ENCODE measurements around the gene NOC4L. TPM values are rescaled to one million over a fixed set of nuclear protein-coding genes. Genes with fewer than 3 reads are reported as not detected.

Gene NOC4L
- total RNA-seq, 1 experiment from 2014 or later: 15.4 TPM

DNA sequence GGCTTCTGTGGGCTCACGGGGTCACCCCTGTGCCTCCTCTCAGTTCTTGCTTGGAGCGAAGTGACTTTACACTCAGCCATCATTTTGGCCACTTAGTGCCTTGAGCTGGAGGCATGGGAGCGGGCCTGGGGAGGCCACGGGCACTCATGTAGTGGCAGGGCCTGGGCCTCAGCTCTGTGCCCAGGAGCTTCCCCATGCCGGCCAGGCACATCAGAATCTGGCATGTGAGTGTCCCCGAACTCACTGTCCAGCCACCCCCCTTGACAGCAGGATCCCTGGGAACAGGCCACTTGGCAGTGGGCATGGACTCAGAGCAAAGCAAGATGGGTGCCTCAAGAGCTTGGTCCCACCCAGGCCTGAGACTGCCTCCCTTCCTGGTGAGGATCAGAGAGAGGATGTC, 29.6 kb upstream of the NOC4L start:
- no peaks in the 10 kb centered on the region for H3K9me3 ChIP-seq (replicated peaks)
- H3K36me3 ChIP-seq: peaks cover 7% of the 10 kb centered on the region
- H3K27ac ChIP-seq: no peak overlapping the region
- no peak overlapping the region for H3K4me3 ChIP-seq
- no peak for DNase-seq
- H3K4me1 ChIP-seq: no peaks in the 10 kb centered on the region
- H3K27me3 ChIP-seq: no peaks in the 10 kb centered on the region

DNA sequence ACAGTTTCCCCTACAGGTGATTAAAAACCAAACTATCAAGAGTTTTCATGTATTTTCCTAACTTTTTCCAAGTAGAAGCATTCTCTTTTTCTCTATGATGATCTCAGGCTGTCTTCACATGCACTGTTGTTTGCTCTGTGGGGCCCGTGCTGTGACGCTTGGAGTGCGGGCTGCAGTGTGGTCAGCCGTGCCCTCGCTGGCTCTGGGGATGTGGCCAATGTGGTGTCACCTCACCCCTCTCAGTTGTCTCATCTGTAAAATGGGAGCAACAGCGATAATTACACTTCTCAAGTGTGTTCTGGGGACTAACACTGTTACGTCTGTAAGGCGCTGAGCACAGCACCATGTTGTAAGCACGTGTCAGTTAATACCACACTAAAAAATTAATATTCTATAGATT, 28.8 kb upstream of the NOC4L start:
- Histone ChIP-seq H3K27ac (no peak overlapping the region), H3K36me3 (peaks cover 7% of the 10 kb centered on the region), H3K4me1 (no peaks in the 10 kb centered on the region), H3K27me3 (no peaks in the 10 kb centered on the region), H3K4me3 (no peak overlapping the region), H3K9me3 (replicated peaks) (no peaks in the 10 kb centered on the region)
- DNase-seq: no peak

DNA sequence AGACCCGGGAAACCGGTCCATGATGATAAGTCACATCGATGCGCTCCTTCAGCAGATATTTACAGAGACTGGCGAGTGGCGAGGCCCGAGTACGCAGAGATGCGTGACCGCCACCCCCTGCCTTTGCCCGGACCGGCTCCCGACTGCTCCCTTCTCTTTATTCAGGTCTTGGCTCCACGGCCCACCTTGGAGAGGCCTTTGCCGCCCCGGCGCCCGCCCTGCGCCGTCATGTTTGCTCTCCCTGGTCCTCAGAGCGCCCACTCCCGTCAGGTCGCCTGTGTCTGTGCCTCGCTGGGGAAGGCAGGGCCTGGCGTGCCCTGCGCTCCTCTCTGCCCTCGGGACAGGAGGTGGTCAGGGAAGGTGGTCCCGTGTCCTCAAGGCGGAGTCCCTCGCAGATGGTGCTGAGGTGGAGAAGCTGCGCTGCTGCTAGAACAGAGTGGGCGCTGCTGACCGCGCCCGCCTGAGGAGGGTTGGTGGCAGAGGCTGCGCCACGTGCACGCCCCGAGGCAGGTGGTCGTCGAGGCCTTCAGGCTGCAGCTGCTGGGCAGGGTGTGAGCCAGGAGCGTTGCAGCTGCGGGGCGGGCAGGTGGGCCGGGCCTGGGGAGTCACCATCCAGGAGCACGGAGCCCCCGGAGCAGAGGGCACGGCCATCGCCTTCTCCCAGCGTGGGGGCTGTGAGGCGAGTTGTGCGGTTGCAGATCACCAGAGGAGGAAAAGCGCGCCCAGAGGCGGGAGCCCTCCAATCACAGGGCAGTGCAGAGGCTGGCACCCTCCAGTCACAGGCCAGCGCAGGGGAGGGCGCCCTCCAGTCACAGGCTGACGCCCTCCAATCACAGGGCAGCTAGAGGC, 27.3 kb upstream of the NOC4L start:
- DNase-seq: no peak
- Histone ChIP-seq H3K27ac (no peak overlapping the region), H3K27me3 (no peaks in the 10 kb centered on the region), H3K36me3 (peaks cover 7% of the 10 kb centered on the region), H3K4me3 (no peak overlapping the region), H3K4me1 (no peaks in the 10 kb centered on the region), H3K9me3 (replicated peaks) (no peaks in the 10 kb centered on the region)

DNA sequence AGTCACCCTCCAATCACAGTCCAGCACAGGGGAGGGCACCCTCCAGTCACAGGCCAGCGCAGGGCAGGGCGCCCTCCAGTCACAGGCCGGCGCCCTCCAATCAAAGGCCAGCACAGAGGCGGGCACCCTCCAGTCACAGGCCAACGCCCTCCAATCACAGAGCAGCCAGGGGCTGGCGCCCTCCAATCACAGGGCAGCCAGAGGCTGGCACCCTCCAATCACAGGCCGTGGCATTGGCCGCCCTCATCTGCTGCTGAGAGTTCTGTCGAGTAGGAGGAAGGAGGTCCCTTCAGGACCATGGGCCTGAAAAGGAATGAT, 26.7 kb upstream of the NOC4L start:
- H3K9me3 ChIP-seq (replicated peaks): no peaks in the 10 kb centered on the region
- no peak overlapping the region for H3K4me3 ChIP-seq
- no peaks in the 10 kb centered on the region for H3K27me3 ChIP-seq
- H3K27ac ChIP-seq: no peak overlapping the region
- peak in 1 of 2 experiments; percentile 11 for DNase-seq
- no peaks in the 10 kb centered on the region for H3K4me1 ChIP-seq
- peaks cover 7% of the 10 kb centered on the region for H3K36me3 ChIP-seq

DNA sequence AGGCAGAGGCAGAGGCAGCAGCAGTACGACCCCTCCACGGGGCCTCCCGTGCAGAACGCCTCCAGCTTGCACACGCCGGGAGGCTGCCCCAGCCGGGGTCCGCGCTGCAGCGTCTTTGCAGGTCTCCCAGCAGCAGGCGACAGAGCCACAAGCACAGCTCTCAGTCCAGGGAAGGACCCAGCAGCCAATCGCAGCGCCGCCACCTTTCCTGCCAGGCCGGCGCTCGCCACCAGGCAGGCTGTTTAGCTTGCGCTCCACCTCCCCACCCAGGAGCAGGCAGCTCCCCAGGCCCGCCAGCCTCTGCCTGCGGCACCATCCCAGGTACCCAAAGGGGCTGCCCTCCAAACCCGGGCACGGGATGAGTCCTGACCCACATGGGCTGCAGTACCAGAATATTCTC, 25.4 kb upstream of the NOC4L start:
- DNase-seq: no peak
- Histone ChIP-seq H3K27me3 (no peaks in the 10 kb centered on the region), H3K9me3 (replicated peaks) (no peaks in the 10 kb centered on the region), H3K27ac (no peak overlapping the region), H3K4me3 (no peak overlapping the region), H3K4me1 (no peaks in the 10 kb centered on the region), H3K36me3 (peaks cover 13% of the 10 kb centered on the region)

DNA sequence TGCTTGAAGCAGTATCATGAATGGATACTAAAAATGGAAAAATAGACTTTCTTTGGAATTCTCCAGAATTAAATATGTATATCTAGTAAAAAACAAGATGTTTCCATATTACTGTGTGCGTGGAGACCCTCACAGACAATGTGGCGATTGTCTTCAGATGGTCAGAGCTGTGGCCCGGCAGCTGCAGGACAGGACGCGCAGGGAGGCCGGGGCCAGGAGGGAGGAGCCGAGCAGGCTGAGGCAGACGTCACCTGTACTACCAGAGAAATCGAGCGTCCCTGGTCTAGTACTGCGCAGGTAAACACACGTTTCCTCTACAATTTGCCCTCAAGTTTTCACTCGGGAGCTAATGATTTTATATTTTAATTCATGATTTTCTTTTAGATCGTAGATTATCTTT, 23.0 kb upstream of the NOC4L start:
- Histone ChIP-seq H3K9me3 (replicated peaks) (no peaks in the 10 kb centered on the region), H3K4me3 (no peak overlapping the region), H3K36me3 (peaks cover 28% of the 10 kb centered on the region), H3K4me1 (no peaks in the 10 kb centered on the region), H3K27ac (no peak overlapping the region), H3K27me3 (no peaks in the 10 kb centered on the region)
- no peak for DNase-seq

DNA sequence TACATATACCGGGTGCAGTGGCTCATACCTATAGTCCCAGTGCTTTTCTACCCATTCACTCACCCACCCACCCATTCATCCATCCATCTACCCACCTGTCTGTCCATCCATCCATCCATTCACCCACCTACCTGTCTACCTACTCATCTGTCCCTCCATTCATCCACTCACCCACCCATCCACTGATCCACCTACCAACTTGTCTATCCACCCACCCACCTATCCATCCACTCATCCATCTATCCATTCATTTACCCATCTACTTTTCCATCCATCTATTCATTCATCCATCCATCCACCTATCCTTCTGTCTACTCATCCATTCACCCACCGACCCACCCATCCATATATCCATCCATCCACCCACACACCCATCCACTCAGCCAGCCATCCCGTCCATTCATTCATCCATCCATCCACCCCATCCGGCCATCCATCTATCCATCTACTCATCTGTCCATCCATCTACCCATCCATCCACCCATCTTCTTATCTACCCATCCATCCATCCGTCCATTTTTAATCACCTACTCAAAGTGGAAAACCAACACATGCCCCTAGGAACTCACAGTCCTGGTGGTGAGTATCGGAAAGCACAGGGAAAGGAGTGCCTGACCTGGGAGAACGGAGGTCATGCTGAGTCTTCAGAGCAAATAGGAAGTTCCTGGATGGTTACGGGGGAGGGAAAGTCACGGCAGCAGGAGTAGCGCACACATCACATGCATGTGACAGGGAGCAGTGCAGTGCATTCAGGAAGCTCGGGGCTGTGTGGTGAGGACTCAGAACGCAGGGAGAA, 20.1 kb upstream of the NOC4L start:
- no peak for DNase-seq
- peaks cover 48% of the 10 kb centered on the region for H3K36me3 ChIP-seq
- H3K4me3 ChIP-seq: no peak overlapping the region
- H3K9me3 ChIP-seq (replicated peaks): peaks cover 4% of the 10 kb centered on the region; the same call in 1 of the 2 replicates
- H3K27ac ChIP-seq: no peak overlapping the region
- H3K27me3 ChIP-seq: no peaks in the 10 kb centered on the region
- H3K4me1 ChIP-seq: no peaks in the 10 kb centered on the region

DNA sequence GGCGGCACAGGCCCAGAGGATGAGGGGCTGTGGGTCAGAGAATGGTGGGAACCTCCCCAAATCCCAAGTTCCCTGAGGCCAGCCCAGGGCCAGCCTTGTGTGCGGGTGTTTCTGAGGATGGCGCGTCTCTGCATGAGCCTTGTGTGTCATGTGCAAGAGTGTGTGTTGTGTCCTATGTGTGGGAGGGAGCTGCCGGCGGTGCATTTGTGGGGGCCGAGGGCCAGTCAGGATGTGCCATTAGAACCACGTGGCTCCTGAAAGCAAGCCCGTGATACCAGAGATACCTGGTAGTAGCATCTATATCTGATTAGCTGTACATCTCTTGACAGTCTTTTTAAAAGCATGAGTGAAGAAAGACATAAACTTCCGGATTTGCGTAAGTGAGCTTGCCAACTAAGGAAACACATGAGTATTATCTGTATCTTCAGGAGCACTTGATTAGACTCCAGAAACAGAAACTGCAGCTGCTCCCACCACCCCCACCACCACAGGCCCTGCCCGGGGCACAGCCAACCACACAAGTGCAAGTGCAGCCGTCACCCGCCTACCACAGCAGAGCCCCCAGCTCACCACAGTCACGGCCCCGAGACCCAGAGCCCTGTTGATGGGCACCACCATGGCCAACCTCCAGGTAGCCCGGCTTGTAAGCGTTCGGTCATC, 19.4 kb upstream of the NOC4L start:
- no peak for DNase-seq
- Histone ChIP-seq H3K27me3 (no peaks in the 10 kb centered on the region), H3K4me1 (no peaks in the 10 kb centered on the region), H3K4me3 (no peak overlapping the region), H3K9me3 (replicated peaks) (peaks cover 4% of the 10 kb centered on the region; the same call in 1 of the 2 replicates), H3K27ac (no peak overlapping the region), H3K36me3 (peaks cover 48% of the 10 kb centered on the region)

DNA sequence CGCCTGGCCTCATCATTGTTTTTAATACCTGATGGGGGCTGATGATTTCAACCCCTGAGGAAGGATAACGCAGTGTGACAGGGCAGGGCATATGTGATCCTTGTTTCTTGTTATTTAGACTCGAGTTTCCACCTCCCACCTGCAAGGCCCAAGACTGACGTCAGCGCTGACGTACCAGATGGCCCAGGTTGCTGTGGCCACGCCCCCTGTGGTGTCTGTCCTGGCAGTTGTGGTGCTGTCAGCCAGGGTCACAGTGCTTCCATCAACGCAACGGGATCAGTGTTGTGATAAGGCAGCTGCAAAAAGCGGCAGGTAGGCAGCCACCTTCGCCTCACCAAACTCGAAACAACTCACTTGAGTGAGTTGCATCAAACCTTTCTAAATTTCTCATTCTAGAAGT, 18.5 kb upstream of the NOC4L start:
- no peaks in the 10 kb centered on the region for H3K27me3 ChIP-seq
- H3K4me3 ChIP-seq: no peak overlapping the region
- peaks cover 4% of the 10 kb centered on the region; the same call in 1 of the 2 replicates for H3K9me3 ChIP-seq (replicated peaks)
- no peak for DNase-seq
- no peak overlapping the region for H3K27ac ChIP-seq
- peaks cover 48% of the 10 kb centered on the region for H3K36me3 ChIP-seq
- H3K4me1 ChIP-seq: no peaks in the 10 kb centered on the region

DNA sequence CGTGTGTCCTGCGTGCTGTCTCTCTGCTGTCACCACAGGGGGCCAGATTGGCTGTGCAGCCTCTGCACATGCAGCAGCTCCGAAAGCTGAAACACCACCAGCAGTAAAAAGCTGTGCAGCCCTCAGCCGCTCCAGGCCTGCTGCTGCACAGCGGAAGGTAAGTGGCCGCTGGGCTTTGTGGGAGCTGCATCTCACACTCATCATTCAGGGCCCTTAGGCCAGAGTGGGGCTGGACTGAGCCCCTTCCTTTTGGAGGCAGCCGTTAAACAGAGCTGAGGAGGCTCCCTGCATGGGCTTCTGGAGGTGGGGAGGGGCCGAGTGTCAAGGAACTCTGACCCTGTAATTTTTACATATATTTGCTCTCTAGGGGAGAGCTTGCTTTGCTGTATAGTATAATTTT, 17.2 kb upstream of the NOC4L start:
- no peaks in the 10 kb centered on the region for H3K27me3 ChIP-seq
- DNase-seq: no peak
- no peaks in the 10 kb centered on the region for H3K4me1 ChIP-seq

DNA sequence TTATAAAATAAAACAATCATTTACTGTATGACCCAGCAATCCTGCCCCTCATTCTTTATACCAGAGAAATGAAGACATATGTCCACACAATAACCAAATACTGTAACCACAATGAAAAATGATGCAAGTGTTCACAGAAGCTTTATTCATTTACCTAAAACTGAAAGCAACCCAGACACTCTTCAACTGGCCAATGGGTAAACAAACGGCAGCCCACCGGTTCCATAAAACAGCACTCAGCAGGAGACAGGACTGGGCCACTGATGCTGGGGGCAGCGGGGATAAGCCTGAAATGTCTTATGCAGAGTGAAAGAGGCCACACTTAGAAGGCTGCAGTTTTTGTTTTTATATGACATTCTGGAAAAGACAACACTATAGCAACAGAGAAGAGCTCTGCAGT, 15.2 kb upstream of the NOC4L start:
- H3K27ac ChIP-seq: no peak overlapping the region
- H3K4me1 ChIP-seq: no peaks in the 10 kb centered on the region
- H3K36me3 ChIP-seq: peaks cover 42% of the 10 kb centered on the region
- no peak for DNase-seq
- H3K9me3 ChIP-seq (replicated peaks): peaks cover 4% of the 10 kb centered on the region; the same call in 1 of the 2 replicates
- H3K27me3 ChIP-seq: no peaks in the 10 kb centered on the region
- H3K4me3 ChIP-seq: no peak overlapping the region

More for the DNA sequence above, 17.2 kb upstream of the NOC4L start:
- Histone ChIP-seq H3K36me3 (peaks cover 48% of the 10 kb centered on the region), H3K9me3 (replicated peaks) (peaks cover 4% of the 10 kb centered on the region; the same call in 1 of the 2 replicates), H3K4me3 (no peak overlapping the region), H3K27ac (no peak overlapping the region)

DNA sequence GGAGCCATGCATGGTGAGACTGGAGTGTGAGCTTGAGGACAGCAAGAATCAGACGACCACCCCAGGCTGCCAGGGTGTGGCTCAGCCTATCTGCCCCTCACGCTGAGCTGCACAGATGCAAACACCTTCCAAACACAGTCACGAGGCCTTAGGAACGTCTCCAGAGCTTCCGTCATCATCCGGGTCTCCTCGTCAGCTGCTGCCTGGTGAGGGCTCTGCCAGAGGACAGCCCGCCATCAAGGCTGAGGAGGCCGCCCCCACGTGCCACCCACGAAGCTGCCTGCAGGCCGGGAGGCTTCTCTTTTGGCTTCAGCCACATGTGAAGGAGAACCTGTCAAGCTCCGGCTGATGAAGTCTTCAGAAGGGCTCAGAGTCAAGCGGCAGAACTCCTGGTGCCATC, 13.6 kb upstream of the NOC4L start:
- Histone ChIP-seq H3K27me3 (no peaks in the 10 kb centered on the region), H3K27ac (no peak overlapping the region), H3K4me3 (no peak overlapping the region), H3K9me3 (replicated peaks) (peaks cover 4% of the 10 kb centered on the region; the same call in 1 of the 2 replicates), H3K36me3 (peaks cover 27% of the 10 kb centered on the region), H3K4me1 (no peaks in the 10 kb centered on the region)
- DNase-seq: no peak

DNA sequence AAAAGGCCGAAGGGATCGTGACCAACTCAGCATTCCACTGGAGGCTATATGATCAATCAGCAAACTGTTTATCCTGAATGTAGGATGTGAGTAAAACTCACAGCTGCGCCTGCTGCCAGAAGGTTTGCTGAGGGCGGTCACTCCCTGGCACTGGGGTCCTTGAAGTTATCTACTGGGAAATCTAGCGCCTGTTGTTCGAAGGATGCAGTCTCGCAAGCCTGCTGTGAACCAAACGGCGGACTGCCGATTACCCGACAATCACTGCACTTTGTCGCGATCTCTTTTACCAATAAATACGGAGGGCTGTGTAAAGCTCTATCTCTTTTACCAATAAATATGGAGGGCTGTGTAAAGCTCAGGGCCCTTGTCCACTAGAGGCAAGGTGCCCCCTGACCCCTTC, 13.0 kb upstream of the NOC4L start:
- no peak overlapping the region for H3K27ac ChIP-seq

DNA sequence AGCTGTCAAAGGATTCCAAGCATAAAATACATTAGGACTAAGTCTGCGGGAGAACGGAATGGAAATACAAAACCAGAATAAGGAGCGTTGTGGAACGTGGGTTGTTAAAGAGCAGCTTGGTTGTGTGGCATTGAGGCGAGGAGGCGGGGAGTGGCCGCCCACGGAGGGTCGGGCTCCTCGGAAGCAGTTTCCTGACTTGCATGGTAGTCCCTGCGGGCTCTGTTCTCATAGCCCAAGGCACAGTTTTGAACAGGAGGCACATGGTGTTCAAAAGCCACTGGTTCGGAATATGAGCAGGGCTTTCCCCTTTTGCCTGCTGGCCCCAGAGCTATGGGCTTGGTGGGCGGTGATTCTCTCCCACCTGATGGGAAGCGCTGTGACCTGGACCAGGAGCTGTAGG, 12.3 kb upstream of the NOC4L start:
- Histone ChIP-seq H3K36me3 (peaks cover 16% of the 10 kb centered on the region), H3K9me3 (replicated peaks) (peaks cover 4% of the 10 kb centered on the region; the same call in 1 of the 2 replicates), H3K27ac (no peak overlapping the region), H3K27me3 (no peaks in the 10 kb centered on the region), H3K4me3 (no peak overlapping the region), H3K4me1 (no peaks in the 10 kb centered on the region)
- DNase-seq: no peak

More for the DNA sequence above, 13.0 kb upstream of the NOC4L start:
- no peak for DNase-seq
- peaks cover 22% of the 10 kb centered on the region for H3K36me3 ChIP-seq
- no peaks in the 10 kb centered on the region for H3K4me1 ChIP-seq
- peaks cover 4% of the 10 kb centered on the region; the same call in 1 of the 2 replicates for H3K9me3 ChIP-seq (replicated peaks)
- no peak overlapping the region for H3K4me3 ChIP-seq
- no peaks in the 10 kb centered on the region for H3K27me3 ChIP-seq
